ENCODE measurements around the gene ZC2HC1C. TPM values are rescaled to one million over a fixed set of nuclear protein-coding genes. Genes with fewer than 3 reads are reported as not detected.

ZC2HC1C gene
- total and polyA plus RNA-seq, 2 donors (not counting 1 experiment from before 2014, with no cell fraction given) = 0.21 to 0.59 TPM

- Mint-ChIP-seq H3K27me3 (no peaks in the 10 kb centered on the region), H3K4me1 (peaks cover 6% of the 10 kb centered on the region), H3K27ac (no peak overlapping the region), H3K4me3 (no peak overlapping the region), H3K9me3 (ENCODE audit: insufficient read depth) (no peaks in the 10 kb centered on the region)
- TF ChIP-seq, protein P1, sequence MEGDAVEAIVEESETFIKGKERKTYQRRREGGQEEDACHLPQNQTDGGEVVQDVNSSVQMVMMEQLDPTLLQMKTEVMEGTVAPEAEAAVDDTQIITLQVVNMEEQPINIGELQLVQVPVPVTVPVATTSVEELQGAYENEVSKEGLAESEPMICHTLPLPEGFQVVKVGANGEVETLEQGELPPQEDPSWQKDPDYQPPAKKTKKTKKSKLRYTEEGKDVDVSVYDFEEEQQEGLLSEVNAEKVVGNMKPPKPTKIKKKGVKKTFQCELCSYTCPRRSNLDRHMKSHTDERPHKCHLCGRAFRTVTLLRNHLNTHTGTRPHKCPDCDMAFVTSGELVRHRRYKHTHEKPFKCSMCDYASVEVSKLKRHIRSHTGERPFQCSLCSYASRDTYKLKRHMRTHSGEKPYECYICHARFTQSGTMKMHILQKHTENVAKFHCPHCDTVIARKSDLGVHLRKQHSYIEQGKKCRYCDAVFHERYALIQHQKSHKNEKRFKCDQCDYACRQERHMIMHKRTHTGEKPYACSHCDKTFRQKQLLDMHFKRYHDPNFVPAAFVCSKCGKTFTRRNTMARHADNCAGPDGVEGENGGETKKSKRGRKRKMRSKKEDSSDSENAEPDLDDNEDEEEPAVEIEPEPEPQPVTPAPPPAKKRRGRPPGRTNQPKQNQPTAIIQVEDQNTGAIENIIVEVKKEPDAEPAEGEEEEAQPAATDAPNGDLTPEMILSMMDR (IDR thresholded peaks at IDR 0.05) = no peak
- no peaks in the 10 kb centered on the region for H3K79me2 ChIP-seq (ENCODE audit: control insufficient read depth, insufficient read depth, low read length)
- H3K4me3 ChIP-seq (ENCODE audit: control extremely low read depth in 1 of 5, extremely low read depth in 1 of 5, insufficient read depth in 1 of 5, low read depth in 2 of 5, low read length in 4 of 5) = no peak overlapping the region
- 100% methylated on average over 1 of the region's 2 CpGs for WGBS (ENCODE audit: insufficient coverage)
- no peak overlapping the region for H3K4me2 ChIP-seq (replicated peaks; ENCODE audit: low read depth, low read length, poor library complexity, severe bottlenecking)
- no peak overlapping the region for H2AFZ ChIP-seq (ENCODE audit: insufficient read depth, low read depth, low read length, poor library complexity, severe bottlenecking)
- no peak overlapping the region for H3K9ac ChIP-seq (ENCODE audit: low read length)
- no peaks in the 10 kb centered on the region for H4K20me1 ChIP-seq (ENCODE audit: control insufficient read depth, insufficient read depth, low read length, poor library complexity, severe bottlenecking)
- ATAC-seq (ENCODE audit: low read depth) (no peak), DNase-seq (no peak)
- POLR2A ChIA-PET = no interaction called here
- H3K27me3 ChIP-seq (replicated peaks in 1 of 4; ENCODE audit: control extremely low read depth in 1 of 4, control insufficient read depth in 3 of 4, insufficient read depth in 4 of 4, low read length in 3 of 4) = no peaks in the 10 kb centered on the region
- no peaks in the 10 kb centered on the region for H3K9me3 ChIP-seq (ENCODE audit: control extremely low read depth in 1 of 3, control insufficient read depth in 2 of 3, insufficient read depth in 1 of 3, low read length in 2 of 3)
- peaks cover 2 to 50% of the 10 kb centered on the region in 2 experiments for H3K36me3 ChIP-seq (replicated peaks in 1 of 2; ENCODE audit: control extremely low read depth in 1 of 2, control insufficient read depth in 1 of 2, extremely low read depth in 1 of 2, insufficient read depth in 2 of 2, low read length in 1 of 2)
- no peak overlapping the region for H3K27ac ChIP-seq (ENCODE audit: low read length in 2 of 2)
- CTCF ChIA-PET = interaction anchor here (0.8 kb wide), 1 partner anchor 232 kb away, joined by 4 read pairs; no protein-coding TSS in a partner anchor
- intact Hi-C loops (cut with micrococcal nuclease) = no loop called here
- peaks cover 3 to 6% of the 10 kb centered on the region in 2 donors for H3K4me1 ChIP-seq (ENCODE audit: control insufficient read depth in 2 of 2, insufficient read depth in 2 of 2, low read length in 2 of 2)
These were observed 23.3 kb downstream of the ZC2HC1C start for GRCh38 chr14:75092698-75093097.

DNA sequence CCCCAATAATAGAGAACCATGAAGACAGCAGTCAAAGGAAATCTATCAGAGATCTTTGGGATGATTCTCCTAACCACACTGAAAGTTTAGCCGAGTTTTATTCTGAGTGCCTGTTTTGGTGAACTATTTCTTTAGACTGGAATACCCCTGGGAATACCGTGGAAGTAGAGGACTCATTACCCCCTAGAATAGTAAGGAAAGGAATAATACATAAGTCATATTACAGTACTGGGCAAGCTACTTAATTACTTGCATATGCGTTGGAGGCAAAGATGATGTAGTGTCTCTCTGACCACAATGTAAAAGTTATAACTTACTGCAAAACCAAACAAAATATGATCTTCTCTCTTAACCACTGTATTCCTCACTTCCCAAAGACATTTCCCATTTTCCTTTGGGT, 25.5 kb downstream of the ZC2HC1C start:
- Mint-ChIP-seq H3K27ac (no peak overlapping the region), H3K9me3 (ENCODE audit: insufficient read depth) (no peaks in the 10 kb centered on the region), H3K4me1 (peaks cover 6% of the 10 kb centered on the region), H3K27me3 (no peaks in the 10 kb centered on the region), H3K4me3 (no peak overlapping the region)
- H3K4me1 ChIP-seq (ENCODE audit: control insufficient read depth in 2 of 2, insufficient read depth in 2 of 2, low read length in 2 of 2) = peaks cover 3 to 6% of the 10 kb centered on the region in 2 donors
- H3K4me3 ChIP-seq (ENCODE audit: control extremely low read depth in 1 of 5, extremely low read depth in 1 of 5, insufficient read depth in 1 of 5, low read depth in 2 of 5, low read length in 4 of 5) = no peak overlapping the region
- TF ChIP-seq, protein P1 (IDR thresholded peaks at IDR 0.05) = no peak
- no peak for TF ChIP-seq EZH2 (IDR thresholded peaks at IDR 0.05; ENCODE audit: borderline replicate concordance, insufficient read depth, low read depth, low read length, poor library complexity, severe bottlenecking)
- no peaks in the 10 kb centered on the region for H3K27me3 ChIP-seq (replicated peaks in 1 of 4; ENCODE audit: control extremely low read depth in 1 of 4, control insufficient read depth in 3 of 4, insufficient read depth in 4 of 4, low read length in 3 of 4)
- H3K36me3 ChIP-seq (replicated peaks in 1 of 2; ENCODE audit: control extremely low read depth in 1 of 2, control insufficient read depth in 1 of 2, extremely low read depth in 1 of 2, insufficient read depth in 2 of 2, low read length in 1 of 2) = peaks cover 12 to 59% of the 10 kb centered on the region in 2 experiments
- peaks cover 10% of the 10 kb centered on the region for H4K20me1 ChIP-seq (ENCODE audit: control insufficient read depth, insufficient read depth, low read length, poor library complexity, severe bottlenecking)
- H3K79me2 ChIP-seq (ENCODE audit: control insufficient read depth, insufficient read depth, low read length) = peaks cover 6% of the 10 kb centered on the region
- intact Hi-C loops (cut with micrococcal nuclease) = no loop called here
- no peak for DNase-seq
- H3K9me3 ChIP-seq (ENCODE audit: control extremely low read depth in 1 of 3, control insufficient read depth in 2 of 3, insufficient read depth in 1 of 3, low read length in 2 of 3) = no peaks in the 10 kb centered on the region
- no peak for ATAC-seq (ENCODE audit: low read depth)
- POLR2A ChIA-PET = no interaction called here
- no peak overlapping the region for H2AFZ ChIP-seq (ENCODE audit: insufficient read depth, low read depth, low read length, poor library complexity, severe bottlenecking)
- CTCF ChIA-PET = no interaction called here
- H3K4me2 ChIP-seq (replicated peaks; ENCODE audit: low read depth, low read length, poor library complexity, severe bottlenecking) = no peak overlapping the region
- no CpG with 5 or more reads among the region's 3 CpGs for WGBS (ENCODE audit: insufficient coverage)
- H3K9ac ChIP-seq (ENCODE audit: low read length) = no peak overlapping the region
- no peak overlapping the region for H3K27ac ChIP-seq (ENCODE audit: low read length in 2 of 2)
